ENCODE measurements around the gene ZNF732. TPM values are rescaled to one million over a fixed set of nuclear protein-coding genes. Genes with fewer than 3 reads are reported as not detected.

The ZNF732 gene
- total and polyA plus RNA-seq, 8 donors = 0.08 to 0.19 (median 0.09) TPM; not detected in 2

GRCh38 chr4:256492-256891 lies 48.8 kb downstream of the ZNF732 start:
- no peak overlapping the region for H3K27ac ChIP-seq
- DNase-seq (peak in 1 of 6 donors; percentile 33), ATAC-seq (no peak), FAIRE-seq (no peak)
- intact Hi-C loops (cut with DNase I) = no loop called here
- 90 to 95% methylated on average over 13 of the region's 13 CpGs for WGBS, 2 donors
- H3K9me3 ChIP-seq = peaks cover 0 to 10% (median 1%) of the 10 kb centered on the region in 4 donors
- H3K4me1 ChIP-seq = no peaks in the 10 kb centered on the region
- H3K36me3 ChIP-seq = peaks cover 0 to 5% (median 0%) of the 10 kb centered on the region in 3 donors
- no peak for TF ChIP-seq CTCF (IDR thresholded peaks at IDR 0.05)
- no peak overlapping the region for H3K4me3 ChIP-seq
- H3K27me3 ChIP-seq = no peaks in the 10 kb centered on the region

- intact Hi-C loops (cut with DNase I) = no loop called here
- no peak for TF ChIP-seq CTCF (IDR thresholded peaks at IDR 0.05)
- DNase-seq (no peak), FAIRE-seq (no peak), ATAC-seq (no peak)
- Histone ChIP-seq H3K27me3 (no peaks in the 10 kb centered on the region), H3K4me3 (no peak overlapping the region), H3K36me3 (peaks cover 0 to 5% (median 0%) of the 10 kb centered on the region in 3 donors), H3K27ac (no peak overlapping the region), H3K9me3 (peaks cover 0 to 10% (median 1%) of the 10 kb centered on the region in 4 donors), H3K4me1 (no peaks in the 10 kb centered on the region)
- WGBS, 2 donors = 81 to 84% methylated on average over 5 of the region's 5 CpGs
These were observed 51.1 kb downstream of the ZNF732 start for GRCh38 chr4:253936-254756.

GRCh38 chr4:252065-252601 lies 53.1 kb downstream of the ZNF732 start:
- FAIRE-seq = no peak
- DNase-seq = no peak
- Histone ChIP-seq H3K4me3 (no peak overlapping the region), H3K27me3 (no peaks in the 10 kb centered on the region), H3K4me1 (no peaks in the 10 kb centered on the region), H3K9me3 (peaks cover 0 to 10% (median 1%) of the 10 kb centered on the region in 4 donors), H3K36me3 (no peaks in the 10 kb centered on the region), H3K27ac (no peak overlapping the region)
- 95 to 98% methylated on average over 2 of the region's 2 CpGs for whole genome bisulfite sequencing, 2 donors
- no peak for ATAC-seq
- intact Hi-C loops (cut with DNase I) = no loop called here
- TF ChIP-seq CTCF (IDR thresholded peaks at IDR 0.05) = no peak

GRCh38 chr4:244471-244870 lies 60.8 kb downstream of the ZNF732 start:
- Histone ChIP-seq H3K27ac (no peak overlapping the region), H3K27me3 (no peaks in the 10 kb centered on the region), H3K9me3 (no peaks in the 10 kb centered on the region), H3K4me3 (no peak overlapping the region), H3K4me1 (no peaks in the 10 kb centered on the region), H3K36me3 (no peaks in the 10 kb centered on the region)
- 30 to 34% methylated on average over 7 of the region's 7 CpGs for WGBS, 2 donors
- no peak for FAIRE-seq
- intact Hi-C loops (cut with DNase I) = no loop called here
- peak in 1 of 6 donors; percentile 46 for DNase-seq
- TF ChIP-seq CTCF (IDR thresholded peaks at IDR 0.05) = peak; percentile 19 to 53 (median 50)
- peak in 1 of 4 donors; percentile 28 for ATAC-seq

- Histone ChIP-seq H3K27me3 (no peaks in the 10 kb centered on the region), H3K4me1 (no peaks in the 10 kb centered on the region), H3K27ac (no peak overlapping the region), H3K4me3 (no peak overlapping the region), H3K9me3 (no peaks in the 10 kb centered on the region), H3K36me3 (no peaks in the 10 kb centered on the region)
- no peak for TF ChIP-seq CTCF (IDR thresholded peaks at IDR 0.05)
- WGBS, 2 donors = 67 to 76% methylated on average over 5 of the region's 5 CpGs
- intact Hi-C loops (cut with DNase I) = no loop called here
- ATAC-seq (no peak), FAIRE-seq (no peak), DNase-seq (no peak)
These were observed 61.8 kb downstream of the ZNF732 start for GRCh38 chr4:243426-243825.
